ENCODE data around the gene SCUBE2.

Gene SCUBE2

DNA sequence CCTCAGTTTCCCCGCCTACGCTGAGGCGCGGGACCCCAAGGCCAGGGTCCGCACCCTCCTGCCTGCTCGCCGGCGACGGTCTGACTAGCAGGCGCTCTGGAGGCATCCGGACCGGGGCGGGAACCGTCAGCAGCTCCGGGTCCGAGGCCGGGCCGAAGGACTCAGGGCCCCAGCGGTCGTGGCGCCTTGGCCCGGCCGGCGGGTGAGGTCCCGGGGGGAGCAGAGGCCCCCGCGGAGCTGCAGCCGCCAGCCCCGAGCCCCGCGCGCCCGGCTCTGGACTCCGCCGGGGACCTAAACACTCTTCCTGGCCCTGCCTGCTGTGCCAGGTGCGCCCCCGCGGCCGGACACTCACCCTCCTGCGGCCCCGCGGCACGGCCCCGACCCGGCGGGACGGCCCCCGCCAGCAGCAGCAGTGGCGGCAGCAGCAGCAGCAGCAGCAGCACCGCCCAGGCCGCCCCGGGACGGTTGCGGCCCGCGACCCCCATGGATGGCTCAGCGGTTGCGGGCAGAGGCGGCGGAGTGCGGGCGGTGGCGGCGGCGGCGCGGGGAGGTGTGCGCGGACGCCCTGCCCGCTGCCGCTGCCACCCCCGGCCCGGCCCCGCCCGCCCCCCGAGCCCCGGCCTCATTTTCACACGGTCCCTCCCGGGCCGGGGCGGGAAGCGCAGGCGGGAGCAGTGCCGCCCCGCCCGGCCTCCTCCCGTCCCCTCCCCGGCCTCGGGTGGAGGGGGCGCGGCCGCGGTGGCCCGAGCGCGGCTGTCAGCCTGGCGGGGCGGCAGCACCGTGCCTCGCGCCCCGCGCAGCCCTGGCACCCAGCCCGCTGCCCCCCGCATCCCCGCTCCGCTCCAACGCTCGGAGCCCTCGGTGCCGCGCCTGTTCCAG, at the start of gene SCUBE2:
TSS of gene SCUBE2 (minus strand) at position 556 of the 879 bp plus-strand sequence. CDS start at position 485, 71 bp downstream.
- FAIRE-seq = no peak

DNA sequence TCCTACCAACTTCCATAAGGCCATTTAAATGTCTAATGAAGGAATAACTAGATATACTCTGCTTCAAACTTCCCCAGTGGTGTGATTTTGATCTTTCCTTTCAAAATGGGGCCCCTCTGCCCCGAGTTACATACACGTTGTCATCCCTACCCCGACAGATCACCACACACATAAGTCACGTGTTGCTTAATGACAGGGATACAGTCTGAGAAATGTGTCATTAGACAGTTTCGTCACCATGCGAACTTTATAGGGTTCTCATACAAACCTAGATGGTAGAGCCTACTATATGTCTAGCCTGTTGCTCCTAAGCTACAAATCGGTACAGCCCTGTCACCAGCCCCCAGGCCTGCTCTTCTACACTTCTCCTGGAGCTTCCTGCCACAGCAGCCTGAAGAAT, 49.8 kb upstream of the SCUBE2 start:
- no peak for FAIRE-seq

DNA sequence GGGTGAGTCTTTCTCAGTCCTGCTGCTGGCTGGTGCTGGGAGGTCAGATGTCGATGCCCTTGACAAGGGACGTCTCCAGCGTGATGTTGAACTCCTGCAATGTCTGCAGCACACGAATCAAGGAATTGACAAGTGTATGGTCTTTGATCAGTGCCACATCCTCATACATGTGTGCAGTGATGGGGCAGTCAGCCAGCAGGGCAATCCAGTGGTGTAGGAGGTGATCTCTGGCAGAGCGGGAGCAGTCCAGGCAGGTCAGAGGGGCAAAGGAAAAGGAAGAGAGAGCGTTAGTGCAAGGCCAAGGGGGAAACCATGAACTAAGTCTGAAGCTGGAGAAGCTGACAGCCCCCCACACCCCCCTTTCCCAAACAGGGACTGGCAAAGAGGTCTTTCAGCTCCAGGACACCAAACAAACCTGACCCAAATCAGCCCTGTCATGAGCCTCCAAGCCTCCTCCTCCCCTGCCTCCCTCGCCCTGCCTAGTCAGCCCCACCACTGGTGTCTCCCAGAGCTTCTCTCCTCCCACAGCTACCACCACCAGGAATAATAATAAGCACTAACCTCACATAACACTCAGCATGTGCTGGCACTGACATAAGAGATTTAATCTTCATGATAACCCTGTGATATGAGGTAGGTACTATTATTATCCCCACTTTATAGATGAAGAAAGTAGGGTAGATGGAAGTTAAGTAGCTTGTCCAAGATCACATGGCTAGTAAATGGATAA, 48.4 kb upstream of the SCUBE2 start:
- FAIRE-seq = no peak

DNA sequence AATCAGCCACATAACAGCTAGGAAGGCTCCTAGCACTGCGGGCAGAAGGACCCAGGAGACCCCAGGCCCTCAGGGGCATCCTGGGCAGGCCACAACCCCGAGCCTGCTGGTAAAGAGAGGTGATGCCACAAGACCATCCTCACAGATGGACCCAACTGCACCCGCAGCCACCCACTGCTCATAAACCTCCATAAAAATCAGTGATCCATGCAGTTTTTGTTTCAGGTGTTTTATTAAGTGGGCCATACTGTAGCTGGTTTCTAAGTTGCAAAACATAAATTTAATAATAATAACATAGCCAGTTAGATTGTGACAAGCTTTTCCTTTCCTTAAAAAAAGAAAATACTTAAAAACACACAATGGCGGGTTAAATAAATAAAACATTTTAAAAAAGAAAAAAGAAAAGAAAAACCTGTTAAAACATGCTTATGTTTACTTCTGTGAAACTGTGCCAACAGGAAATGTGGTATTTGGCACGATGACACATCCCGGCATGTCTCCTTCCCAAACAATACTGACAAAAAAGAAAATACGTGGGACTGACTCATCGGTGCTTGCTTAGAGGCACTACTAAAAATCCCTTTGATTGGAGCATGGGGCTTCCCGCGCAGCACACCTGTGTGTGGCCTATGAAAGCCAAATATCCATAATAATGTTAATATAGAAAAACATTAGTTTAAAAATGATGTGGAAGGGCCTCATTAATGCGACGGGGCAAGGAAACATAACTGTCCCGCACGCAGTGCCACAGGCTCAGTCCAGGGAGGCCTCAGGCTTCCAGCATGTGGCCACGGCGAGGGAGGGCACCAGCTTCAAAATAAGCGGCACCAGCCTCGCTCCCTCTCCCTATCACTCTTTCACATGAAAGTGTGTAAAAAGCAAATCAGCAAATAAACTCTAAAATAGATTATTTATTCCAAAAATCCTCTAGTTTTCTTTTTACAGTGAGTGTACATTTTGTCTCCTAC, 47.5 kb upstream of the SCUBE2 start:
- FAIRE-seq = peak; percentile 70

DNA sequence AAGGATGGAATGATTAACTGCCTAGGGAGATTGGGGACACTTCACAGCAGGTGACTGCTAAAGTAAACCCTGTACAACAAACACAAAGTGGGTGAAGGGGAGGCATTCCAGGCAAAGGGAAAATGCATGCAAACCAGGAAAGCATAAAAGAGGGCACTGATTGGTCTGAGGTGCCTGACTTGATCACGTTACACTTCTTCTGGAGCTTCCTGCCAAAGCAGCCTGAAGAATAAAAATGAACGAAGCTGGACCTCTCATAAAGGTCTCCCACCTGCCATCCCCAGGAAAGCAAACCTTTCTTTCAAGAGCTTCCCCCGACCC, 46.7 kb upstream of the SCUBE2 start:
- FAIRE-seq = no peak

DNA sequence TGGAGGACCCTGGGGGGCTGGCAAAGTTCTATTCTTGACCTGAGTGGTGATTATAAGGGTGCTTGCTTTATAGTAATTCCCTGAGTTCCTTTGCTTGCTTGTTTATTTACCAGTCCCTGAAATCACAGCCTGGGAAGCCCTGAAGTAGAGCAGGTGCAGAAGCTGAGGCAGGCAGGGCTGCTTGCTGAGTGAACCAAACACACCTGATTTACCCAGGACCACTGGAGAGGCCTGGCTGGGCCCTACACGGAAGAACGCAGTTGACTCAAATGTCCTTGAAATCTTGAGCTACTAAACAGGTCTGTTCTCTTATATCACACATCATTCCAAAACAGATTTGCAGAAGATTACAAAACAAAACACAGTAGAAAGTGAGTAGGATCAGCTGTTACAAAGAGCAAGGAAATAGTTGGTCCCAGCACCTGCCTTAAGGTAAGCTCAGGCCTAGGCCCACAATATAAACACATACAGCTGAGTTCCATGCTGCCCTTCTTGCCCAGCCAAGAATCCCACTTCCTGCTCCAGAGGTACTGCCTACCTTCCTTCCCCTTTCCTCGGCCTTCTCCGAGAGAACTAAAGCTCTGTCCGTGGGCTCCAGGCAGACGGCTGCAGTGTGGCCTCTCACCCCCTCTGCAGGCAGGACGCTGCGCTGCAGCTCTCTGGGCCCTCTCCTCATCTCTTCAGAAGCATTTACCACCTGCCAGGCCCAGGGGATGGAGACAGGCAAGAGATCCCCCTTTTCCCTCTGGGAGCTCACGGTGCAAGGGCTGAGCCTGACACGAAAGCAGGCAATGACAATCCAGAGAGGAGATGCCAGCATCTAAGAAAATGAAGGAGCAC, 46.1 kb upstream of the SCUBE2 start:
- no peak for FAIRE-seq

DNA sequence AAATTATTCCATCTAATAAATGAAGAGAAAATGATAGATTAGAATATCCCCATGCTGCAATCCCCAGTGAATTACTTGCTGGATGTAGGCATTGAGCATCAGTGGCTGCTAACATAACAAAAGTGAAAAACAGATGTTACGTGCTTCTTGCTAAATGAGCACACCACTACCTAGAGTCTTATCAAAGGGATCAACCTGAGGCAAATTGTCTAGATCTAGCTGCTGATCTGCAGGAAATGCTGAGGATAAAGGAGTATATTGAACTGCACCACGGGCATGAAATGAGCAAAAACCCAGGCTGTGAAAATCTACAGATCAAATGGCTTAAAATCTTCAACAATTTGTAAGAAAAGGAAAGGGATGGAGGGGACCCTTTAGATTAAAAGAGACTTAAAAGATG, 45.3 kb upstream of the SCUBE2 start:
- no peak for FAIRE-seq

DNA sequence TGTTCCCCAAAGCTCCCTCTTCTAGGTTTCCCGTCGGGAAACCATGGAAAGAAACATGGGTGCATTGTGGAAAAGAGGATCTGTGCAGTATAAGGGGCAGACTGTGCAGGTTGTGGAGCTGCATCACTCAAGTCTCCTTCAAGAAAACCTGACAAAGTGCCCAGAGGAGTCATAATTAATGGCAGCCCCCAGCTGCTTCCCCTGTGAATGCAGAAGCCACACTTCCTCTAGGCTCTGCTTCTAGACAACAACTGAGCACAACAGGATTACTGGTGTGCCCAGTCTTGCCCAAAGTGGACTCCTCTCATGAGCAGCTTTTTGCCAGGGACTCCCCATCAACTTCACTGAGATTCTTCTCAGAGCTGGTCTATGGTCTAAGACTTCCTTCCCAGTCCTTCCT, 42.6 kb upstream of the SCUBE2 start:
- FAIRE-seq = no peak

DNA sequence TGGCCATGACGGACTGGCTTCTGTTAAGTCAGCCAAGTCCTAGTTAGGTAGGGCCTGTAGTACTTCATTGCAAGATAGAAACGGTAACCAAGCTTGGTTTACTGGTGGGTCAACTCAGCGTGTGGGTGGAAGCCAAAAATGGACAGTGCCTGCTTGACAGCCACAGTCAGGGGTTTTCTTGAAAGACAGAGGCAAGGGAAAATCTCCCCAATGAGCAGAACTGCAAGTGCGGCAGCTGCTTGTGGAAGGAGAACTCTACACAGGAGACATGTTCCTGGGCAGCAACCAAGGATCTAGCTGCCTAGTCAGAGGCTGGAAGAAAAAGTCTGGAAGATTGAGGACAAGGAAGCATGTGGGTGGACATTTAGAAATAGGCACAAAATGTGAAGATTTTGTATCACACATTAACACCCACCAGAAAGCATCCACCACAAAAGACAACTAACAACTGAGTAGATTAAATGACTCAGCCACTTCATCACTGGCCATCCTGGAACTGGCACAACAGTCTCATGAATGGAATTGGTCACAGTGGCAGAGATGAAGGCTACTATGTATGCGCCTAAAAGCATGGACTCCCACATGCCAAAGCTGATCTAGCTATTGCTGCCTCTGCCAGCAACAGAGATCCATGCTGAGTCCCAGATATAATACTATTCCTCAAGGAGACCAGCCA, 40.9 kb upstream of the SCUBE2 start:
- FAIRE-seq = no peak

DNA sequence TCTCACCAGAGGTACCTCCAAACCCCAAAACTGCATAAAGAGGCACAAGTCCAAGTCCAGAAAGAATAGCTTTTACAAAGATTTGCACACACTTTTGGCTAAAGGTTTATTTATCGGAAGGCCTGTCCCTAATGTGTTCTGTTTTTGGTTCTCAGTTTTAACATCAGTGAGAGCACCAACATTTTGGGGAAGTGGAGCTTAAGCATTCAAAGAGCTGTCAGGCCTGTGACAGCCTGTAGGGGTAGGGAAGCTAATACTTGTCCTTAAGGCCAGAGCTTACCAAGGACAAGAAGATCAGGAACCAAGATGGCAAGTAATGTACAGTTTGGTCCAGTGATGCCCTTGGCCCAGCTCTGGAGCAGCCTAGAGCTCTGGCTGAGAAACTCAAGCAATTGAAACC, 38.9 kb upstream of the SCUBE2 start:
- FAIRE-seq = no peak

DNA sequence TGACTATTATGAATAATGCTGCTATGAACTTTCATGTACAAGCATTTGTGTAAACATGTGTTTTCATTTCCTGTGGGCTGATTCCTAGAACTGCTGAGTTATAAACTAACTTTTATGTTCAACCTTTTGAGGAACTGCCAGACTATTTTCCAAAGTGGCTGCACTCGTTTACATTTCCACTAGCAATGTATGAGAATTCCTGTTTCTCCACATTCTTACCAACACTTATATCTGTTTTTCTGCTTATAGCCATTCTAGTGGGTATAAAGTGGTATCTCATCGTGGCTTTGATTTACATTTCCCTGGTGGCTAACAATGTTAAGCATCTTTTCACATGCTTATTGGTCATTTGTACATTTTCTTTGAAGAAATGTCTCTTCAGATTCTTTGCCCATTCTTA, 35.2 kb upstream of the SCUBE2 start:
- no peak for FAIRE-seq

DNA sequence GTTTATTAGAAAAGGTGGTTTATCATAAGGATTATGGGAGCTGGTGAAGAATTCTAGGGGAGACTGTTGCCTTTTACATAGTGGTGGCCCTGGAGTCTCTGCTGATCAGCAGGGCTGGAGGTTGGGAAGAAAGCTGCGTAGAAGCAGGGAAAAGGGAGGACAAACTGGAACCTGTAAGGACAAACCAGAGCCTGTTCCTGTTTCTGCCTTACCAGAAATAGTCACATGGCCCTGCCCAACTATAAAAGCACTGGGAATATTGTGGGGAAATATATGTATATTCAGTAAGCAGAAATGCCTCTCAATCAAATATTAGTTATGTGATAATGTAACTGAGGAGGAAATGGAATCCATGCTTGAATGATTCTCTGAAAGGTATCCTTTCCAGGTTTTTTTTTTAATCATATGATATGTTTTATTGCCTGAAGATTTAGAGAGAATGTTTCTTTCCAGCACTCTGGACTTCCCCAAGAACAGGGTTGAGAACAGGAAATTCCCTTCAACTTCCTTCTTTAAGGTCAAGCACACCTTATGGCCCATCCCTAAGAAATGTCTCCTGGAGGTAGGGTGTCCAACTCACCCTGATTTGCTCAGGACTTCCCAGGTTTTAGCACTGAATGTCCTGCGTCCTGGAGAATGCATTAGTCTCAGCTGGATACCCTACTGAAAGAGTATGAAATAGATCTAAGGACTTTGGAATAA, 33.9 kb upstream of the SCUBE2 start:
- no peak for FAIRE-seq

DNA sequence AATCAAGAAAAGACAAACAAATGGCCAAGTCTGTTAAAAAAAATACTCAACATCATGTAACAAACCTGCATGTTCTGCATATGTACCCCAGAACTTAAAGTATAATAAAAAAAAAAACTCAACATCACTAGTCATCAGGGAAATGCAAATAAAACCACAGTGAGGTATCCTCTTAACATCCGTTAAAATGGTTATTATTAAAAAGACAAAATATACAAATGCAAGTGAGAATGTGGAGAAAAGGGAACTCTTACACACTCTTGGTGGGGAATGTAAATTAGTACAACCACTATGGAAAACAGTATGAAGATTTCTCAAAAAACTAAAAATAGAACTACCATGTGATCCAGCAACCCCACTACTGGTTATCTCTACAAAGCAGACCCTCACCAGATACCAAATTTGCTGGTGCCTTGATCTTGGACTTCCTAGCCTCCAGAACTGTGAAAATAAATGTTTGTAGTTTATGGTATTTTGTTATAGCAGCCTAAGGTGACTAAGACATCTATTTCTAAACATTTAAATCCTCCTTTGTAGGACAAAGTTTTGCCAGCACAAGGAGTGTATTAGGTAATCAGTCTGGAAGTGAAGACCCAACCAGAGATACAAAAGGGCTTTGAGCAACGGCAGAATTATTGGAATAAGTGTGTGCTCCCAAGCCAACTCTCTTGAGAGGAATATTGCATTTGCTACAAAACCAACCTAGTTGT, 32.4 kb upstream of the SCUBE2 start:
- no peak for FAIRE-seq

DNA sequence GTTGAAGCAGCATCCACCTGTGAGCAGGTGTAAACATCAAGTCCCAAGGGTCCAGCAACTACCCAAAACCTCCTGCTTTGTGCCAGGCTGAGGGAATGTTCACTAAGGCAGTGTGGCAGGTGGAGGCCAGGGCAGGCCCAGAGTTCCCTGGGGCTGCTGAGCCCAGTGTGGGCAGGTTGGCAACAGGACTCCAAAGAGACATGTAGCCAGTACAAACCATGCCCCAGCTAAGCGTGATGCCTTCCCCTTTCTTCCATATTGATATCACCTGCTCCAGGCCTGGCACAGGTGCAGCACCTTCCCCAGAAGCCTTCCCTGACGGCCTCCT, 30.0 kb upstream of the SCUBE2 start:
- FAIRE-seq = no peak

DNA sequence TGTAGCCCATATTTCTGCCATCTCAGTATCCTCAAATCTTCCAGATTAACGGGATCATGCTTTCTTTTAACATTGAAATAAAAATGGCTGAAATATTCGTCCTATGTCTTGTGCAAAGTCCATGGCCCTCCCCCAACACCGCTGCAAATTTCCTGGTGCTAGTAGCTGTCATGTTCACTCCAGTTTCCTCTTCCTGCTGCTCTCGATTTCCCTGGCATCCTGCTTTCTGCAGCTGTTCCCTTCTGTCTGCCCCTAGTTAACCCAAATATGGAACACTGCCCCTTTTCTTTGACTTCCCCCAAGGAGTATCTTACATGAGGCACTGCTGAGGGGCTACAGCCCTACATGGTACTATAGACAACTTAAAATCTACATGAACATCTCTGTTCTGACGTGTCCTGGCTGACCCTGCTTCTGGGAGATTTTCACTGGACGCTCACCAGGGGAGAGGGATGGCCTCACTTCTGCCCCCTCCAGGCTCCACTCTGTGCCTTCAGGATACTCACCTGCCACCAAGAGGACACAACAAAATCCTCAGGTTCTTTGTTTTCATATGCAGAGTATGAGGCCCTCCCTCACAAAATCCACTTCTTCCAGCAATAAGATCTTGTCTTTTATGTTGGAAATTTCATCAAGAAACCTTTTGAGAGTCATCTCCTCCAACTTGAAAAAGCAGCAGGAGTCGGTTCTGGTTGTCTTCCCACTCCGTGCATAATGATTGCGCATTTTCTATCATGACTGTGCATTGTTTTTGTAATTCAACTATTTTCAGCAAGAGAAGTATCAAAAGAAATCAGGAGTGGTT, 29.5 kb upstream of the SCUBE2 start:
- no peak for FAIRE-seq

DNA sequence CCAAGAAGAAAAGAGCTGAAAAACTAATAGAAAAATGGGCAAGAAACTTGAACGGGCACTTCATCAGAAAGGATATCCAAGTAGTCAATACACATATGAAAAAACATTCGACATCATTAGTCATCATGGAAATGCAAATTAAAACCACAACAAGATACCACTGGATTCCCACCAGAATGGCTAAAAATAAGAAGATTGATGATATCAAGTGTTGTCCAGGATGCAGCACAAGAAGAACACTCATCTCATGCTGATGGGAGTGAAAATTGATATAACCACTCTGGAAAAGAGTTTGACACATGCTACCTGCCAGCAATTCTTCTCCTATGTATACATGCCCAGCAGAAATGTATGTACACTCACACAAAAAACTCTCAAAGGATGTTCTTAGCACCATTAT, 26.9 kb upstream of the SCUBE2 start:
- FAIRE-seq = no peak

DNA sequence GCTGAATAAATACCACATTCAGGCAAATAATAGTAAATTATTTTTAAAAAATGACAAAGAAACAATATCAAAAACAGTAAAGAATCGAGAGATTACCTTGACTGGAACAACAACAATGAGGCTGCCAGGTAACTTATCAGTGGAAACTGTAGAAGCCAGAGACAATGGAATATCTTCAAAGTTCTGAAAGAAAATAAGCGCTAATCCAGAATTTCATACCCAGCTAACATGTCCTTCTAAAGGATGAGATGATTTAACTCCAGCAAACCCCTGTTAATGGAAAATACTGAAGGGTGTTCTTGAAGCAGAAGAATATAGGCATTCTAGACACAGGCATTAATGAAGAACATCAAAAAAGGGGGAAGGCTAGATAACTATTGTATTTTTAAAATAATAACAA, 20.7 kb upstream of the SCUBE2 start:
- no peak for FAIRE-seq

DNA sequence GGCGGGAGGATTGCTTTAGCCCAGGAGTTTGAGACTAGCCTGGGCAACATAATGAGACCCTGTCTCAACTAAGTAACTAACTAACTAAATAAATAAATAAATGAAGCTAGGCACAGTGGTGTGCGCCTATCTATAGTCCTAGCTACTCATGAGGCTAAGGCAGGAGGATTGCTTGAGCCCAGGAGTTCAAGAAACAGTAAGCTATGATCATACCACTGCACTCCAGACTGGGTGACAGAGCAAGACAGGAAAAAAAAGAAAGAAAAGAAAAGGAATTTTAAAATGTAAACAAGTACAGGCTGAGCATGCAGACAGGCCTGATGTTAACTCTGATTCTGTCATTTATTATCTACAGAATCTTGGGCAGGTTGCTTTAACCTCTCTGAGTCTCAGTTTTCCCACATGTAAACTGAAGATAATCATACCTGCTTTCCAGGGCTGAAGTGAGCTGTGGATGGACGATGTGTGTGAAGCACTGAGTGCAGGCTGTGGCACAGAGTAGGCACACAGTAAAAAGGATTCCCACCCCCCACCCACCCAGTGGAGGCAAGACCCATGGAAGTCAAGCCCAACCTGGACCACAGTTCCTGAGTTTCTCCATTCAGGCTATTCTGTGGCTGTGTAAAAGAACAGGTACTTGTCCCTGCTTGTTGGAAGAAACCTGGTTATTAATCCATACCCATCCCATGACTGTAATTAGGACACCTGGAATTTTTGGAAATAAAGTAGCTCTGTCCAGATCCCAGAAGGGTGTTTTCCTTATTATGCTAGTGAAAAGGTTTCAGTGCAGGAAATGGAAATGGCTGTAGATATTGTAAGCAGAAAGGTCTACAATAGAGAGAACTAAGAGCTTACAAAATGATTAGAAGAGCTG, 18.7 kb upstream of the SCUBE2 start:
- no peak for FAIRE-seq

DNA sequence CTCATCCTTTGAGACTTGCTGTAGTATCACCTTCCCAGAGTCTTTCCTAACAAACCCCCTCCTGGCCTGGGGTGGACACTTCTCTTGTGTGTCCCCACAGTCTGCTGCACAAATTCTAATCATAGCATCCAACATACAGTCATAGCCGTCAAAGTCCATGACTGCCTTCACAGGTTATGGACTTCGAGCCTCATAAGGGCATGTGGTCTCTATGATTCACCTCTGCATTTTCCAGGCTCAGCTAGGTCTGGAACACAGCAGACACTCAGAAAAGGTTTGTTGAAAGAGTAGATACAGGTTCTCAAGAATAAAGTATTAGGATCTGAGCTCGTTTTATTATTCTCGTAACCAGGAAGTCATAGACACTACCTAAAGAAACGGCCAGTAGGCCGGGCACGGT, 13.2 kb upstream of the SCUBE2 start:
- no peak for FAIRE-seq
